ENCODE measurements around the gene DDX46. TPM values are rescaled to one million over a fixed set of nuclear protein-coding genes. Genes with fewer than 3 reads are reported as not detected.
A peak's percentile ranks its signal among the peaks of the same experiment; 100 is the strongest.
"Not testable (repeated sequence)": the region's sequence is repeated elsewhere in the genome, so short reads cannot be mapped to it uniquely, and the experiment has no call there.

The DDX46 gene
- total RNA-seq, 1 donor from 2014 or later = 32.0 TPM

DNA sequence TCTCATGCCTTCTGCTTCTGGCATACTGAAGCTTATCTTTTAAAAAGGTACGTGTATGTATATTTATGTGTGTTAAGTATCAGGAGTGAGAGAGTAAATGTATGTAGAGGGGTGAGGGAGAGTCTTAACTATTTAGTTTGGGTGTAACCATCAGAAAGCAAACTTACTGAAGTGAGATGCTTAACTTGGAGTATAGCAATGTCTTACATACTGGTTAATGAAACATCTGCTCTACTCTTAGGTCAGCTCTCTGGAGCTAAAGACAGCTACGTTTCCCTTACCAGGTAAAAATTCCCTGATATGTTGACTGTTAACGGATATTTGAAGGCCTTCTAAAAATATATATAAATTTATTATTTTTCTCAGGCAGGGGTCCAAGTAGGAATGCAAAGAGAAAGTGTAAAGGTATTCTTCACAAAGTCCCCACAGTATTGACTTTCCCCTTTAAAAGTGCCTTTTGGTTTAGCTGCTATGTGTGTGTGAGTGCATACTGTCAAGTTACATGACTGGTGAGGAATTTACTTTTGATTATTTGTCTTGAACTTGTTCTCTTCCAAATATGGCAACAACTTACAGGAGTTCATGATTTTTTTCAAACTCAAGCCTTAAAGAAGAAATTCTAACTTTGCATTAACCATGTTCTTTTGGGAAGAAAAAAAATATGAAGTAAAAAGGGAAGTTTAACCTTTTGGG lies 74.9 kb downstream of the DDX46 start:
- Mint-ChIP-seq H3K4me1 (ENCODE audit: low read depth) (peaks cover 36% of the 10 kb centered on the region), H3K9me3 (ENCODE audit: low read depth) (no peaks in the 10 kb centered on the region), H3K27ac (ENCODE audit: unreplicated experiment) (peak overlapping the region; percentile 82), H3K4me3 (ENCODE audit: unreplicated experiment) (no peak overlapping the region), H3K36me3 (ENCODE audit: low read depth) (peaks cover 3% of the 10 kb centered on the region), H3K27me3 (ENCODE audit: low read depth) (no peaks in the 10 kb centered on the region)
- TF ChIP-seq, protein P1, sequence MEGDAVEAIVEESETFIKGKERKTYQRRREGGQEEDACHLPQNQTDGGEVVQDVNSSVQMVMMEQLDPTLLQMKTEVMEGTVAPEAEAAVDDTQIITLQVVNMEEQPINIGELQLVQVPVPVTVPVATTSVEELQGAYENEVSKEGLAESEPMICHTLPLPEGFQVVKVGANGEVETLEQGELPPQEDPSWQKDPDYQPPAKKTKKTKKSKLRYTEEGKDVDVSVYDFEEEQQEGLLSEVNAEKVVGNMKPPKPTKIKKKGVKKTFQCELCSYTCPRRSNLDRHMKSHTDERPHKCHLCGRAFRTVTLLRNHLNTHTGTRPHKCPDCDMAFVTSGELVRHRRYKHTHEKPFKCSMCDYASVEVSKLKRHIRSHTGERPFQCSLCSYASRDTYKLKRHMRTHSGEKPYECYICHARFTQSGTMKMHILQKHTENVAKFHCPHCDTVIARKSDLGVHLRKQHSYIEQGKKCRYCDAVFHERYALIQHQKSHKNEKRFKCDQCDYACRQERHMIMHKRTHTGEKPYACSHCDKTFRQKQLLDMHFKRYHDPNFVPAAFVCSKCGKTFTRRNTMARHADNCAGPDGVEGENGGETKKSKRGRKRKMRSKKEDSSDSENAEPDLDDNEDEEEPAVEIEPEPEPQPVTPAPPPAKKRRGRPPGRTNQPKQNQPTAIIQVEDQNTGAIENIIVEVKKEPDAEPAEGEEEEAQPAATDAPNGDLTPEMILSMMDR (IDR thresholded peaks at IDR 0.05) = no peak
- DNase-seq (ENCODE audit: low spot score) = no peak

DNA sequence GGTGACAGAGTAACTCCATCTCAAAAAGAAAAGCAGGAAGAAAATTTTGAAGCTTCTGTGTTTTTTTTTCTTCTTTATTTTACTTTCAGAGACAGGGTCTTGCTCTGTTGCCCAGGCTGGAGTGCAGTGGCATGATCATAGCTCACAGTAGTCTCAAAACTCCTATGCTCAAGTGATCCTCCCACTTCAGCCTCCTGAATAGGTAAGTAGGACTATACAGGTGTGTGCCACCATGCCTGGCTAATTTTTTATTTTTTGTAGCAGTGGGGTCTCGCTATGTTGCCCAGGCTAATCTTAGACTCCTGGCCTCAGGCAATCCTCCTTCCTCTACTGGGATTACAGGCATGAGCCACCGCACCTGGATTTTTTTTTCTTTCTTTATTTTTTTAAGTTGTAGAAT lies 77.0 kb downstream of the DDX46 start:
- peaks cover 8% of the 10 kb centered on the region for H3K36me3 Mint-ChIP-seq (ENCODE audit: low read depth)

DNA sequence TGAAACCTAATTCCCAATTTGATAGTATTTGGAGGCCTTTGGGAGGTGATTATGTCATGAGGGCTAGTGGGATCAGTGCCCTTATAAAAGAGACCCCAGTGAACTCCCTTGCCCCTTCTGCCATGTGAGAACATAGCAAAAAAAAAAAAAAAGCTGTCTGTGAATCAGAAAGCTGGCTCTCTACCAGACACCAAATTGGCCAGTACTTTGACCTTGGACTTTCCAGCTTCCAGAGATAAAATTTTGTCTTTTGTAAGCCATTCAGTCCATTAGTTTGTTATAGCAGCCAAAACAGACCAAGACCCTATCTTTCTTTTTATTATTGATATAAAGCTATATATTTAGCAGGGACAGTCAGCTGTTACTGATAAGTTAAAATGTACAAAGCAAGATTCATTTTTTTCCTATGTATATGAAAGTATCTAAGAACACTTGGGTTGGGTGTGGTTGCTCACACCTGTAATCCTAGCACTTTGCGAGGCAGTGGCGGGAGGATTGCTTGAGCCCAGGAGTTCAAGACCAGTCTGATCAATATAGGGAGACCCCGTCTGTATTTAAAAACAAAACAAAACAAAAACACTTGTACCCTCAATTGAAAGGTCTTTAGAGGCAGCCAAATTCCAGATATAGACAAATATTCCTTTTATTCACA lies 79.1 kb downstream of the DDX46 start:
- TF ChIP-seq, protein P1 (IDR thresholded peaks at IDR 0.05) = no peak
- Mint-ChIP-seq H3K9me3 (ENCODE audit: low read depth) (no peaks in the 10 kb centered on the region), H3K27me3 (ENCODE audit: low read depth) (no peaks in the 10 kb centered on the region), H3K27ac (ENCODE audit: unreplicated experiment) (peak overlapping the region; percentile 36), H3K36me3 (ENCODE audit: low read depth) (peaks cover 9% of the 10 kb centered on the region), H3K4me1 (ENCODE audit: low read depth) (peaks cover 42% of the 10 kb centered on the region), H3K4me3 (ENCODE audit: unreplicated experiment) (no peak overlapping the region)
- no peak for DNase-seq (ENCODE audit: low spot score)

More for the DNA sequence above, 77.0 kb downstream of the DDX46 start:
- Mint-ChIP-seq H3K9me3 (ENCODE audit: low read depth) (no peaks in the 10 kb centered on the region), H3K27me3 (ENCODE audit: low read depth) (no peaks in the 10 kb centered on the region), H3K4me1 (ENCODE audit: low read depth) (peaks cover 36% of the 10 kb centered on the region), H3K27ac (ENCODE audit: unreplicated experiment) (no peak overlapping the region), H3K4me3 (ENCODE audit: unreplicated experiment) (no peak overlapping the region)
- no peak for DNase-seq (ENCODE audit: low spot score)
- TF ChIP-seq, protein P1 (IDR thresholded peaks at IDR 0.05) = no peak

DNA sequence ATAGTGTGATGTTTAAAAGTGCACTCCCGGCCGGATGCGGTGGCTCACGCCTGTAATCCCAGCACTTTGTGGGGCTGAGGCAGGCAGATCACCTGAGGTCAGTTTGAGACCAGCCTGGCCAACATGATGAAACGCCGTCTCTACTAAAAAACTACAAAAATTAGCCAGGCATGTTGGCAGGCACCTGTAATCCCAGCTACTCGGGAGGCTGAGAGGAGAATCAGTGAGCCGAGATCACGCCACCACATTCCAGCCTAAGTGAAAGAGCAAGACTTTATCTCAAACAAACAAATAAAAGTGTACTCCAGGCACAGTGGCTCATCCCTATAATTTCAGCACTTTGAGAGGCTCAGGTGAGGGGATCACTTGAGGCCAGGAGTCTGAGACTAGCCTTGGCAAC lies 79.8 kb downstream of the DDX46 start:
- not testable (repeated sequence) for H3K36me3 Mint-ChIP-seq (ENCODE audit: low read depth); H3K27ac Mint-ChIP-seq (ENCODE audit: unreplicated experiment); H3K27me3 Mint-ChIP-seq (ENCODE audit: low read depth); H3K9me3 Mint-ChIP-seq (ENCODE audit: low read depth); H3K4me3 Mint-ChIP-seq (ENCODE audit: unreplicated experiment)
- peaks cover 38% of the 10 kb centered on the region for H3K4me1 Mint-ChIP-seq (ENCODE audit: low read depth)
- DNase-seq (ENCODE audit: low spot score) = peak; percentile 25

DNA sequence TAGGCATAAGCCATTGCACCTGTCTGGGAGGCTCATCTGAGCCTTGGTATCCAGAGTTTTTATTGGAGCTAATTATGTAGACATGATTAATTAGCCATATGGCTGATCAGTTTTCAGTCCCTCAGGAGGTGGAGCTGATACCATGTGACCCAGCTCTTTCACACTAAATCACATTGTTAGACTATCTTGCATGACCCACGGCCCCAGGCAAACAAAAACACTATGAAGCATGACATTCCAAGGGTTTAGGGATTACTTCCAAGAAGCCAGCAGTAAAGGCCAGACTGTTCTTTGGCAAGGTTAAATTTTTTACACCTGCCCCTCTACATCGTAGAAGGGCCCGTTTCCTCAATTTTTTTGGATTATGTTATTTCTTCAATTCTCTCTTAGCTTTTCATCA lies 82.2 kb downstream of the DDX46 start:
- TF ChIP-seq, protein P1 (IDR thresholded peaks at IDR 0.05) = no peak
- Mint-ChIP-seq H3K4me3 (ENCODE audit: unreplicated experiment) (no peak overlapping the region), H3K9me3 (ENCODE audit: low read depth) (no peaks in the 10 kb centered on the region), H3K27ac (ENCODE audit: unreplicated experiment) (no peak overlapping the region), H3K36me3 (ENCODE audit: low read depth) (peaks cover 9% of the 10 kb centered on the region), H3K27me3 (ENCODE audit: low read depth) (no peaks in the 10 kb centered on the region), H3K4me1 (ENCODE audit: low read depth) (peaks cover 31% of the 10 kb centered on the region)
- DNase-seq (ENCODE audit: low spot score) = no peak
